NCI-H2171 (cell line): ENCODE measurements around the gene SLFN13.
"Not testable (repeated sequence)": the region's sequence is repeated elsewhere in the genome, so short reads cannot be mapped to it uniquely, and the experiment has no call there.

Experiments
- DNase-seq: peaks from one replicate; lab custom pipeline; 2025; lab: John Stamatoyannopoulos, UW

Gene SLFN13

DNA sequence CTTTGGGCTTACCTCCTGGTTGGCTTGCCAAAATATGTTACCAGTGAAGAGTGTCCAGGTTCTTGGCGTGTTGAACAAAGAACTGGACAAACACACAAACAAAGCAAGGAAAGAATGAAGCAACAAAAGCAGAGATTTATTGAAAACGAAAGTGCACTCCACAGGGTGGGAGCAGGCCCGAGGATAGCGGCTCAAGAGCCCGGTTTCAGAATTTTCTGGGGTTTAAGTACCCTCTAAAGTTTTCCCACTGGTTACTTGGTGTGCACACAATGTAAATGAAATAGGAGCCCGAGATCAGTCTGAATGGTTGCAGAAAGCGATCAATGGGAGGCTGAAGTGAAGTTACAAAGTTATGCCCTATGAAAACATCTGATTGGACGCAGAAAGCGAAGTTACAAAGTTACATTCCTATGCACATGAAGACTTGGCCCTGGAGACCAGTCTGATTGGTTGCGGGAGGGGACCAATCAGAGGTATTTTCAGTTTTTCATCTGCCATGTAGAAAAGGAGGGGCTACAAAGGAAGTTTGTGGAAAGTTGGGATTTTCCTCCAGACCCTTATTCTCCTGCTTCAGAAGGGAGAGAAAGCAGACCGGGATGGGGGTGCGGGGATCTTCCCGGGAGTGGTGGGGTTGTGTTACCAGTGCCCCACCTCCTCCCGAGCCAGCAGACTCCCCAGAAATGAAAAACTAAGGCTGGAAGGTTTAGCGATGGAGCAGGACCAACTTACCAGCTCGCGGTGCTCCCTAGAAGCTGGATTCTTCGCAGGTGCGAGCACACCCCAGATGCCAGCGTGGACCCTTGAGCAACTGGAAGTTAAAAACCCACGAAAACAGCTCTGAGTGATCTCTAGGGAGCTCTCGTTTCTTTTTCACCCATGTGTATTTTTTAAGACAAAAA lies 16.1 kb downstream of the SLFN13 start, which contains the start of gene SLFN12:
Gene SLFN12 (minus strand): TSS at position 325 of the 899 bp plus-strand sequence. CDS start 9,472 bp downstream, outside the sequence.
- no peak for DNase-seq

DNA sequence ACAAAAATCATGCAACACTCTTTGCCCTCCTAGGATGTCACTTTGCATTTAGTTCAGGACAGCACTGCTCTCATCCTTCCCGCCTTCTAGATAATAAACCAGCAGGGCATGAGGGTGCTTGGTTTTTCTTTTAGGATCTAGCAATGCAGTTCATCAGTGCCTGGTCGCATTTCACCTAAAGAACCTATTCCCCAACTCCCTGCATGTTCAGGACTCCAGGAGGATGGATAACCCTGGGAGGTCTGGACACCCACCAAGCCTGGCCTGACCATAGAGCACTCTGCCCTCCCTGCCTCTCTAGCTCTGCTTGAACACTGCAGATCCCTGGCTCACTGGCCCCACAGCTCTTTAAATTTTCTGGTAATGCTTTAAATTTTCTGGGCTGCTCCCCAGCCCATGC lies 18.9 kb downstream of the SLFN13 start:
- no peak for DNase-seq

DNA sequence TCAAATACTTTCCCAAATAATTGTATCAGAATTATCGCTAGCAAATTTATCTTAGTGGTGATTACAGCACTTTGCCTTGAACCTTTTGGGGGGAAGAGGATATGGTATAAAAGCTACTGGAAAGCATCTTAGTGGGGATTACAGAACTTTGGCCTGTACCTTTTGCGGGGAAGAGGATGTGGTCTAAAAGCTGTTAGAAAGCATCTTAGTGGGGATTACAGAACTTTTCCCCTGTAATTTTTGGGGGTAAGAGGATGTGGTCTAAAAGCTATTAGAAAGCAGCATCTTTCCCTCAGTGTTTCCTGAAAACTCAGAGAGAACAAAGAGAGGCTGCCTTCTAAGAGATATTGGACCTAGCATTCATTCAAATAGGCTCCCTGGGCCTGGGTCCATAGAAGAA lies 20.3 kb downstream of the SLFN13 start:
- DNase-seq: no peak

DNA sequence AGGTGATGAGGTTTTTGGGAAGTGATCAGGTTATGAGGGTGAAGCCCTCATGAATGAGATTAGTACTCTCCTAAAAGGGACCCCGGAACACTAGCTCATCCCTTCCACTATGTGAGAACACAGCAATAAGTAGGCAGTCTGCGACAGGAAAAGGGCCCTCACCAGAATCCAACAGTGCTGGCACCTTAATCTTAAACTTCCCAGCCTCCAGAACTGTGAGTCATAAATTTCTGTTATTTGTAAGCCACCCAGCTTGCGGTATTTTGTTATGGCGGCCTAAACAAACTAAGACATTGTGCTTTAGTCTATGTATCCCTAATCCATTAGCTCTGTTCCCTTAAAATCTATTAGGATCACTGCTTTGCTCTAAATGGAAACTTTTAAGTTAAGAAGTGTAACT lies 24.8 kb downstream of the SLFN13 start:
- DNase-seq: no peak

DNA sequence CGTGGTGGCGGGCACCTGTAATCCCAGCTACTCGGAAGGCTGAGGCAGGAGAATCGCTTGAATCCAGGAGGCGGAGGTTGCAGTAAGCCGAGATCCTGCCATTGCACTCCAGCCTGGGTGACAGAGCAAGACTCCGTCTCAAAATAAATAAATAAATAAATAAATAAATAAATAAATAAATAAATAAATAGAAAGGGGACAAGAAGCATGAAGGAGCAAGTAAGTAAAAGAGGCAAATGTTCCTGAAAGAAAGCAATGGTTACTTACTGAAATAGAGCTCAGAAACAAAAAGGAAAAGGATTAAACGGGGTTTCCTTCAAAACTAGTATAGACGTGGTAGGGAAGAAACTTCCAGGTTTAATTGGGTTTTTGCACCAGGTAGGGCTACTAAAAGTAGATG lies 27.5 kb downstream of the SLFN13 start:
- not testable (repeated sequence) for DNase-seq

DNA sequence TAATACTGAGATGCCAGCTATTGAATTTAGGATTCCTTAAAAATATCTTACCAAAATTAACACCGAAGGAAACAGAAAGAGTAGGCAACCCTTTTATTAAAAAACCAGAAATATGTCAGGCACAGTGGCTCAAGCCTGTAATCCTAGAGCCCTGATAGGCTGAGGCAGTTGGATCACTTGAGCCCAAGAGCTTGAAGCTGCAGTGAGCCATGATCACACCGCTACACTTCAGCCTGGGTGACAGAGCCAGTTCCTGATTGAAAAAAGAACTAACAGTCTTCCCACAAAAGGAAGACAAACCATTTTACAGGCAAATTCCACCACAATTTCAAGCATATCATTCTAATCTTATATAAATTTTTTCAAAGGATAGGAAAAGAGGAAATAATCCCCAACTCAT lies 31.9 kb downstream of the SLFN13 start:
- no peak for DNase-seq

DNA sequence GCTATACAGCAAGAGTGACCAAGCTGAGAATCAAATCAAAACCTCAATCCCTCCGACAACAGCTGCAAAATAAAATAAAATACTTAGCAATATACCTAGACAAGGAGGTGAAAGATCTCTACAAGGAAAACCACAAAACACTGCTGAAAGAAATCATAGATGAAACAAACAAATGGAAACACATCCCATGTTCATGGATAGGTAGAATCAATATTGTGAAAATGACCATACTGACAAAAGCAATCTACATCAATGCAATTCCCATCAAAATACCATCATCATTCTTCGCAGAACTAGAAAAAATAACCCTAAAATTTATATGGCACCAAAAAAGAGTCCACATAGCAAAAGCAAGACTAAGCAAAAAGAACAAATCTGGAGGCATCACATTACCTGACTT lies 33.9 kb downstream of the SLFN13 start:
- not testable (repeated sequence) for DNase-seq

DNA sequence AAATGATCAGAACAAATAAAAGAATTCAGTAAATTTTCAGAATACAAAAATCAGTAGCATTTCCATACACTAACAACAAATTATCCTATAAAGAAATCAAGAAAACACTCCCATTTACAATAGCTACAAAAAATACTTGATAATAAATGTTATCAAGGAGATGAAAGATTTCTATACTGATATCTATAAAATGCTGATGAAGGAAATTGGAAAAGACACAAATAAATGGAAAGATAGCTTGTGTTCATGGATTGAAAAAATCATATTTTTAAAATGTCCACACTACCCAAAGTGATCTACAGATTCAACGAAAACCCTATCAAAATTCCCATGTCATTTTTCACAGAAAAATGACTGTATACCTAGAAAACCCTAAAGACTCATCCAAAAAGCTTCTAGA lies 34.3 kb downstream of the SLFN13 start:
- no peak for DNase-seq

DNA sequence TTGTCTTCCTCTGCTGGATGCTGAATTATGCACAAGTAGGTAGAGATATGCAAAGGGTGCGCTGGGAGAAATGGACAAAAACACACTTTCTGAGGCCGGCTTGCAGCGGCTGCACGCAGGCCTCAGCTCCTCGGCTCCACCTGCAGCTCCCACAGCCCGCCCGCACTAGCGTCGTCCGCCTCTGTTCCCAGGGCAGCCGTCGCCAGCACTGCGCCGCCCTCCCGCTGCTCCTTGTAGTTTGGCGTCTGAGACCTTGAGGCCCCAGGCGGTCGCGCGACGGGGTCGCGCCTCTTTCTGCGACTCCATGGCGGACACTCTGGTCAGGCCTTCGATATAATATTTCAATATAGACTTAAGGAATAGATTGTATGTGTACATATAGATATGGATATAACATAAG lies 41.0 kb downstream of the SLFN13 start:
- no peak for DNase-seq

DNA sequence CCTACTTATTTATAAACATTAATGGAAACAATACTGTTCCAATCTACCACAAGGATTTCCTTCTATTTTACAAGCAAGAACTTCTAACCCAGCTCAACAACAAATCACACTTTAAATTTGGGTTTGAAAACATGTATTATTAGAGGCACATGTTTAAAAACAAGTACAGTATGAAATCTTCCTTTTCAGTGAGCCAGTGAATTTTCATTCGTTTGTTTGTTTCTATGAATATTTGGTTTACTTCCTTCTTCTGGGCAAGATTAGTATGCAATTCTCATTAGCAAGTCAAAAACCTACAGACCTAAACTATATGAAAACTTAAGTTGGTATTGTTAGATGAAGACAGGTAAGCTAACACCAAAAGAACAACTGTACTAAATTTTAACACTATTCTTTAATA lies 42.0 kb downstream of the SLFN13 start:
- no peak for DNase-seq

DNA sequence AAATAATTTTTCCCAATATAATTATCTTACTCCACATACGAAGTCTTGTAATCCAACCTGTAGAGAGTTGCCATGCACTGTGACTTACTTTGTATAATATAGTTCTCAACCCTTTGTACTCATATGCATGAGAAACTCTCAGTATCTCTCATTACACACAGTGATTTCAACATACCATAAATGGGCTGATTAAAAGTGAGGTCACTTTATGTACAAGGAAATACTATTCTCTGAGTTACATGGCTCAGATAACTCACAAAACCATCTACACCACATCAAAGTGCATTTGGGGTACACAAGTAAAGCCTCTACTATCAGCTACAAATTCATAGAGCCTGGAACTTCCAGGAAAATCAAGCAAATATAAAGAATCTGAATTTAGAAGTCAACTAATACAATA lies 44.2 kb downstream of the SLFN13 start:
- DNase-seq: no peak

DNA sequence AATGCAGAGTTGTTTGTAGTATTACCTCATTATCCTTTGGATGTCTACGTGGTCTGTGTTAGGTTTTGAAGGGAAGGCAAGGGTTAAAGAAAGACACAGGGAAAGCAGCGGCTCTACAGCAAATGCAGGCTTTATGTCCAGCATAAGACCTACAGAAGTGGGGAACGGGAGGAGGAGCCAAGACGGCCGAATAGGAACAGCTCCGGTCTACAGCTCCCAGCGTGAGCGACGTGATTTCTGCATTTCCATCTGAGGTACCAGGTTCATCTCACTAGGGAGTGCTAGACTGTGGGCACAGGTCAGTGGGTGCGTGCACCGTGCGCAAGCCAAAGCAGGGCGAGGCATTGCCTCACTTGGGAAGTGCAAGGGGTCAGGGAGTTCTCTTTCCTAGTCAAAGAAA lies 54.8 kb downstream of the SLFN13 start:
- not testable (repeated sequence) for DNase-seq

DNA sequence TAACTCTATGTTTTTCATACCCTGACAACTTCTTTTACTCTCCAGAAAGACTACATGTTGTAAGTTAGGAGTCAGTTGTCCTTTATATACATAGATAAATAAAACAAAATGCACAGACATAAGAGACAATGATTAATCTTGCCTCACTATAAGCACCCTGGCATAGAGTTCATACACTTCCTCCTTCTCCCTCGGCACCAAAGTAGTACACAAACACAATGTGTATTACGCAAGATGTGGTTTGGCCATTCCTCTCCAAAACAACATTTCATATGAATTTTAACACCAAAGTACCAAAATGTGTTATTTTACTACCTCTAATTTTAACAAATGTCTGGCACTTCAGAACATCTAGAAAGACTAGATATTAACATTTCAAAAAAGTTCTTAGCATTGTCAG lies 57.9 kb downstream of the SLFN13 start:
- DNase-seq: no peak

DNA sequence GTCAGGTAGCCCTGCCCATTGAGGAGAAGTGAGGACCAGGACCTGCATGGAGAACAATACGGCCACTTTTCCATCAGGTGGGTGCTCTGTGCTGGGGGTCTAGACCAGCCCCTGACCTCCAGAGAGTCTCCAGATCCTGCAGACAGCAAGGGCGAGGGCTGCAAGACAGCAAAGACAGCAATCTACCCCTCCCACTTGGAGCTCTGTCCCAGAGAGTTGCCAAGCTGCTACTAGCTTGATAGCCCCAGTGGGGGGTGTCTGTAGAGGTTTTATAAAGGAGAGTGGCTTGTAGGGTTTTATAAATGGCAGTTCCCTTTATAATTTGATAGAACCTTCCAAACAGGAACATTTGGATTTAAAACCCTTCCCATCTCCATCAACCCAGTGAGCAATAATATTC lies 58.4 kb downstream of the SLFN13 start:
- DNase-seq: no peak

DNA sequence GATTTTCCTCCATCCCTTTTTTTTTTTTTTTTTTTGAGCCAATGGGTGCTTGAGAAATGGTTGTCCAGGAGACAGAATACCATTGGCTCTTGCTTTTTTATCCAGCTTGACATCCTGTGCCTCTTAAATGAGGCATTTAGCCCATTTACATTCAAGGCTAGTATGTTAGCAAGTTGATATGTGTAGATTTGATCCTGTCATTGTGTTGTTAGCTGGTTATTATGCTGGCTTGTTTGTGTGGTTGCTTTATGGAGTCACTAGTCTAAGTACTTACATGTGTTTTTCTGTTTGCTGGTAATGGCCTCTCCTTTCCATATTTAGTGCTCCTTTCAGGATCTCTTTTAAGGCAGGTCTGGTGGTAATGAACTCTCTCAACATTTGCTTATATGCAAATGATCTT lies 61.1 kb downstream of the SLFN13 start:
- DNase-seq: no peak
